Hepatocyte (in vitro differentiated cells): ENCODE measurements around the gene MICAL3.

Experiments
- EZH2 ChIP-seq: fragments of 200-600 bp; sonication (generic); IDR thresholded peaks from 2 replicates; pipeline ENCODE4 v1.6.1; 2016; ENCODE audit warnings: antibody characterized with exemption, mild to moderate bottlenecking, borderline replicate concordance
- EZH2phosphoT487 ChIP-seq: fragments of 200-600 bp; sonication (generic); IDR thresholded peaks from one replicate; pipeline ENCODE4 v1.6.1; 2018; ENCODE audit warnings: antibody characterized with exemption, mild to moderate bottlenecking, low read depth, moderate library complexity; ENCODE audit not compliant: unreplicated experiment, severe bottlenecking

- TF ChIP-seq EZH2phosphoT487 (no peak), EZH2 (no peak)
These were observed 35.1 kb upstream of the MICAL3 start for GRCh38 chr22:18059473-18059872.
